ENCODE data around the gene ATRN. TPM values are rescaled to one million over a fixed set of nuclear protein-coding genes. Genes with fewer than 3 reads are reported as not detected.

ATRN gene
- total and polyA plus RNA-seq, 2 of the 8 experiments (the other 6 are each of a cell fraction or from before 2014, with no cell fraction given), result 12.0 to 17.4 TPM

DNA sequence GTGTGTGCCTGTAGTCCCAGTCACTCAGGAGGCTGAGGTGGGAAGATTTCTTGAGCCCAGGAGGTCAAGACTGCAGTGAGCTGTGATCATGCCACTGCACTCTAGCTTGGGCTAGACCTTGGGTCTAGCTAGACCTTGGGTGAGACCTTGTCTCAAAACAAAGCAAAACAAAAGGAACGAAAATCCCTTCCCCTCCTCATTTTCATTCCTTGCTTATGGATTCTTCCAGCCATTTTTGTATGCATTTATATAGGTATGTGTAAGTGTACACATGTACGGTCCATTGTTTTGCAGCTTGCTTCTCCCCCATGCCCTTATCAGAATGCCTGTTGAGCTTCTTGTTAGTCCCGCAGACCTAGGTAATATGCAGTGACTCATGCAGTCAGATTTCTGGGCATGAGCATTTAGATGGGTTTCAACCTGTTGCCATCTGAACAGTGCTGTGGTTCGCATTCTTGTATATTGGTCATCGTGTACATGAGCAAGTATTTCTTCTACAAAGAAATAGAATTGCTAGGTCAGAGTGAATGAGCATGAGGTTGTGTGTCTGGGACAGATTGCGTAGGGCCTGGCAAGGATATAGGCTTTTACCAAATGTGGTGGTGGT is 73.2 kb downstream of the ATRN start (continued):
- TF ChIP-seq TCF12 (IDR thresholded peaks at IDR 0.05; ENCODE audit: low read depth, low read length) (no peak), SP1 (IDR thresholded peaks at IDR 0.05; ENCODE audit: low read depth, low read length) (no peak)

All from H1 (cell line).